ENCODE measurements around the gene TTLL5.

TTLL5 gene

GRCh38 chr14:75736845-75737485 lies 75.9 kb downstream of the TTLL5 start:
- no peak for DNase-seq (ENCODE audit: low spot score)
- Histone ChIP-seq H3K27ac (replicated peaks; ENCODE audit: low read length) (no peak overlapping the region), H2AK5ac (ENCODE audit: low read depth, low read length) (no peak overlapping the region)

GRCh38 chr14:75738192-75738591 lies 77.1 kb downstream of the TTLL5 start:
- no peak overlapping the region for H3K14ac ChIP-seq (ENCODE audit: low read length)
- no peak overlapping the region for H4K91ac ChIP-seq (ENCODE audit: low read depth, low read length, poor library complexity)
- H3K4ac ChIP-seq (ENCODE audit: low read length): no peak overlapping the region
- no peak overlapping the region for H3K4me2 ChIP-seq (ENCODE audit: insufficient read depth, low read length, poor library complexity, severe bottlenecking)
- peaks cover 6 to 63% of the 10 kb centered on the region in 2 donors for H3K36me3 ChIP-seq (replicated peaks in 1 of 2; ENCODE audit: control insufficient read depth in 2 of 2, insufficient read depth in 2 of 2, low read length in 2 of 2)
- H2BK120ac ChIP-seq (ENCODE audit: low read depth, low read length): no peak overlapping the region
- no peak overlapping the region for H2BK15ac ChIP-seq (ENCODE audit: low read length)
- H3K18ac ChIP-seq (ENCODE audit: low read length): no peak overlapping the region
- H3K9me3 ChIP-seq (replicated peaks in 1 of 2; ENCODE audit: control insufficient read depth in 2 of 2, insufficient read depth in 1 of 2, low read depth in 1 of 2, low read length in 2 of 2): no peaks in the 10 kb centered on the region
- peaks cover 0 to 2% of the 10 kb centered on the region in 2 donors for H3K4me1 ChIP-seq (ENCODE audit: control insufficient read depth in 2 of 2, insufficient read depth in 1 of 2, low read depth in 1 of 2, low read length in 2 of 2)
- H4K8ac ChIP-seq (ENCODE audit: low read depth, low read length): no peak overlapping the region
- H2AK5ac ChIP-seq (ENCODE audit: low read depth, low read length): no peak overlapping the region
- DNase-seq (ENCODE audit: low spot score): no peak
- H2BK5ac ChIP-seq (ENCODE audit: low read length): no peak overlapping the region
- H3K27ac ChIP-seq (replicated peaks; ENCODE audit: low read length): no peak overlapping the region
- H3K27me3 ChIP-seq (ENCODE audit: control insufficient read depth in 3 of 3, insufficient read depth in 3 of 3, low read depth in 1 of 3, low read length in 3 of 3): no peaks in the 10 kb centered on the region
- no CpG with 5 or more reads among the region's 3 CpGs for WGBS, 2 donors (ENCODE audit: extremely low coverage in 2 of 2, insufficient read length in 2 of 2, insufficient replicate concordance in 1 of 2)
- H3K9ac ChIP-seq (ENCODE audit: low read depth, low read length, poor library complexity): no peak overlapping the region
- no peaks in the 10 kb centered on the region for H3K79me1 ChIP-seq (ENCODE audit: low read depth, low read length)
- H2BK12ac ChIP-seq (ENCODE audit: low read length): no peak overlapping the region
- H2AFZ ChIP-seq (ENCODE audit: low read length): no peak overlapping the region
- H3K23ac ChIP-seq (ENCODE audit: low read depth, low read length, poor library complexity): no peak overlapping the region
- no peak overlapping the region for H3K4me3 ChIP-seq (ENCODE audit: low read length in 2 of 2)

More at GRCh38 chr14:75736845-75737485, 75.9 kb downstream of the TTLL5 start:
- no peaks in the 10 kb centered on the region for H3K9me3 ChIP-seq (replicated peaks in 1 of 2; ENCODE audit: control insufficient read depth in 2 of 2, insufficient read depth in 1 of 2, low read depth in 1 of 2, low read length in 2 of 2)
- no peak overlapping the region for H2BK5ac ChIP-seq (ENCODE audit: low read length)
- no peak overlapping the region for H3K4ac ChIP-seq (ENCODE audit: low read length)
- H4K8ac ChIP-seq (ENCODE audit: low read depth, low read length): no peak overlapping the region
- peaks cover 0 to 66% of the 10 kb centered on the region in 2 donors for H3K36me3 ChIP-seq (replicated peaks in 1 of 2; ENCODE audit: control insufficient read depth in 2 of 2, insufficient read depth in 2 of 2, low read length in 2 of 2)
- H3K9ac ChIP-seq (ENCODE audit: low read depth, low read length, poor library complexity): no peak overlapping the region
- no peak overlapping the region for H3K14ac ChIP-seq (ENCODE audit: low read length)
- H4K91ac ChIP-seq (ENCODE audit: low read depth, low read length, poor library complexity): no peak overlapping the region
- H3K23ac ChIP-seq (ENCODE audit: low read depth, low read length, poor library complexity): no peak overlapping the region
- no peak overlapping the region for H2AFZ ChIP-seq (ENCODE audit: low read length)
- no peak overlapping the region for H2BK120ac ChIP-seq (ENCODE audit: low read depth, low read length)
- no peak overlapping the region for H3K18ac ChIP-seq (ENCODE audit: low read length)
- no peak overlapping the region for H2BK12ac ChIP-seq (ENCODE audit: low read length)
- no peaks in the 10 kb centered on the region for H3K79me1 ChIP-seq (ENCODE audit: low read depth, low read length)
- H2BK15ac ChIP-seq (ENCODE audit: low read length): no peak overlapping the region
- H3K4me3 ChIP-seq (ENCODE audit: low read length in 2 of 2): no peak overlapping the region
- H3K27me3 ChIP-seq (ENCODE audit: control insufficient read depth in 3 of 3, insufficient read depth in 3 of 3, low read depth in 1 of 3, low read length in 3 of 3): no peaks in the 10 kb centered on the region
- peaks cover 0 to 2% of the 10 kb centered on the region in 2 donors for H3K4me1 ChIP-seq (ENCODE audit: control insufficient read depth in 2 of 2, insufficient read depth in 1 of 2, low read depth in 1 of 2, low read length in 2 of 2)
- H3K4me2 ChIP-seq (ENCODE audit: insufficient read depth, low read length, poor library complexity, severe bottlenecking): no peak overlapping the region

- Histone ChIP-seq H2AFZ (ENCODE audit: low read length) (no peak overlapping the region), H2BK15ac (ENCODE audit: low read length) (no peak overlapping the region), H3K27ac (replicated peaks; ENCODE audit: low read length) (no peak overlapping the region), H4K8ac (ENCODE audit: low read depth, low read length) (no peak overlapping the region), H3K18ac (ENCODE audit: low read length) (no peak overlapping the region), H4K91ac (ENCODE audit: low read depth, low read length, poor library complexity) (no peak overlapping the region), H3K4me3 (ENCODE audit: low read length in 2 of 2) (no peak overlapping the region), H3K9ac (ENCODE audit: low read depth, low read length, poor library complexity) (no peak overlapping the region), H2BK120ac (ENCODE audit: low read depth, low read length) (no peak overlapping the region), H3K4me1 (ENCODE audit: control insufficient read depth in 2 of 2, insufficient read depth in 1 of 2, low read depth in 1 of 2, low read length in 2 of 2) (no peaks in the 10 kb centered on the region), H3K27me3 (ENCODE audit: control insufficient read depth in 3 of 3, insufficient read depth in 3 of 3, low read depth in 1 of 3, low read length in 3 of 3) (no peaks in the 10 kb centered on the region), H3K79me1 (ENCODE audit: low read depth, low read length) (no peaks in the 10 kb centered on the region), H3K23ac (ENCODE audit: low read depth, low read length, poor library complexity) (no peak overlapping the region), H3K14ac (ENCODE audit: low read length) (no peak overlapping the region), H3K36me3 (replicated peaks in 1 of 2; ENCODE audit: control insufficient read depth in 2 of 2, insufficient read depth in 2 of 2, low read length in 2 of 2) (peaks cover 9 to 62% of the 10 kb centered on the region in 2 donors), H3K4ac (ENCODE audit: low read length) (no peak overlapping the region), H3K4me2 (ENCODE audit: insufficient read depth, low read length, poor library complexity, severe bottlenecking) (no peak overlapping the region), H2AK5ac (ENCODE audit: low read depth, low read length) (no peak overlapping the region), H2BK12ac (ENCODE audit: low read length) (no peak overlapping the region), H3K9me3 (replicated peaks in 1 of 2; ENCODE audit: control insufficient read depth in 2 of 2, insufficient read depth in 1 of 2, low read depth in 1 of 2, low read length in 2 of 2) (peaks cover 3 to 17% of the 10 kb centered on the region in 2 donors), H2BK5ac (ENCODE audit: low read length) (no peak overlapping the region)
- WGBS, 2 donors (ENCODE audit: extremely low coverage in 2 of 2, insufficient read length in 2 of 2, insufficient replicate concordance in 1 of 2): no CpG with 5 or more reads among the region's 2 CpGs
- DNase-seq (ENCODE audit: low spot score): no peak
These were observed 81.8 kb downstream of the TTLL5 start for GRCh38 chr14:75742867-75743266.

- H3K14ac ChIP-seq (ENCODE audit: low read length): no peak overlapping the region
- H2AK5ac ChIP-seq (ENCODE audit: low read depth, low read length): no peak overlapping the region
- no peaks in the 10 kb centered on the region for H3K79me1 ChIP-seq (ENCODE audit: low read depth, low read length)
- H3K36me3 ChIP-seq (replicated peaks in 1 of 2; ENCODE audit: control insufficient read depth in 2 of 2, insufficient read depth in 2 of 2, low read length in 2 of 2): peaks cover 11 to 73% of the 10 kb centered on the region in 2 donors
- DNase-seq (ENCODE audit: low spot score): no peak
- no peak overlapping the region for H4K8ac ChIP-seq (ENCODE audit: low read depth, low read length)
- no peak overlapping the region for H4K91ac ChIP-seq (ENCODE audit: low read depth, low read length, poor library complexity)
- no peak overlapping the region for H2BK5ac ChIP-seq (ENCODE audit: low read length)
- H2BK120ac ChIP-seq (ENCODE audit: low read depth, low read length): no peak overlapping the region
- no peaks in the 10 kb centered on the region for H3K4me1 ChIP-seq (ENCODE audit: control insufficient read depth in 2 of 2, insufficient read depth in 1 of 2, low read depth in 1 of 2, low read length in 2 of 2)
- H3K27me3 ChIP-seq (ENCODE audit: control insufficient read depth in 3 of 3, insufficient read depth in 3 of 3, low read depth in 1 of 3, low read length in 3 of 3): peaks cover 0 to 2% (median 0%) of the 10 kb centered on the region in 3 experiments
- H3K4me2 ChIP-seq (ENCODE audit: insufficient read depth, low read length, poor library complexity, severe bottlenecking): no peak overlapping the region
- H2BK12ac ChIP-seq (ENCODE audit: low read length): no peak overlapping the region
- H3K18ac ChIP-seq (ENCODE audit: low read length): no peak overlapping the region
- H2BK15ac ChIP-seq (ENCODE audit: low read length): no peak overlapping the region
- H3K4ac ChIP-seq (ENCODE audit: low read length): no peak overlapping the region
- H3K4me3 ChIP-seq (ENCODE audit: low read length in 2 of 2): no peak overlapping the region
- peaks cover 3 to 17% of the 10 kb centered on the region in 2 donors for H3K9me3 ChIP-seq (replicated peaks in 1 of 2; ENCODE audit: control insufficient read depth in 2 of 2, insufficient read depth in 1 of 2, low read depth in 1 of 2, low read length in 2 of 2)
- H3K9ac ChIP-seq (ENCODE audit: low read depth, low read length, poor library complexity): no peak overlapping the region
- H3K23ac ChIP-seq (ENCODE audit: low read depth, low read length, poor library complexity): no peak overlapping the region
- H2AFZ ChIP-seq (ENCODE audit: low read length): no peak overlapping the region
- whole genome bisulfite sequencing, 2 donors (ENCODE audit: extremely low coverage in 2 of 2, insufficient read length in 2 of 2, insufficient replicate concordance in 1 of 2): no CpG with 5 or more reads among the region's 2 CpGs
- H3K27ac ChIP-seq (replicated peaks; ENCODE audit: low read length): no peak overlapping the region
These were observed 86.9 kb downstream of the TTLL5 start for GRCh38 chr14:75747899-75748298.

All from neuronal stem cell (in vitro differentiated cells).